ENCODE measurements around the gene CDK2AP2. TPM values are rescaled to one million over a fixed set of nuclear protein-coding genes. Genes with fewer than 3 reads are reported as not detected.

CDK2AP2 gene
- polyA plus RNA-seq, 4 donors = 80.0 to 108 (median 97.5) TPM

DNA sequence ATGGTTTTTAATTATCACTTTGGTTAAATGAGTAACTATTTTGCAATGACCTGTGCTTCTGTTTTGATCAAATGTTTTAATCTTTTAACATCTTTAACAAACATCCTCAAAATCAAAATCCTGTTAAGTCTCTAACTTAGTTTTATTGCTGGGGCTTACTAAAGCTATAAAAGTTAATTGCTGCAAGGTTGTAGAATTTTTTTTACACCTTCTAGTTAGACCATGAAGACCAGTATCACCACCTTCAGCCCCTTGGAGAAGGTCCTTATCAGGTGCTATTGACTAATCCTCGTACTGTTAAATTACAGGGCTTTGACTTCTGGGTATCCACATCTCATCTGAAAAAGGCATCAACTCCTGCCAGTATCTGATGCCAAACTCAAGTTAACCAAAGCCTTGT, 27.6 kb upstream of the CDK2AP2 start:
- Histone ChIP-seq H3K4me3 (ENCODE audit: low read depth in 1 of 3, low read length in 3 of 3) (no peak overlapping the region), H3K27me3 (ENCODE audit: control insufficient read depth in 3 of 3, insufficient read depth in 3 of 3, low read length in 3 of 3) (no peaks in the 10 kb centered on the region), H3K36me3 (ENCODE audit: control insufficient read depth in 3 of 3, insufficient read depth in 2 of 3, low read depth in 1 of 3, low read length in 3 of 3) (no peaks in the 10 kb centered on the region), H3K9me3 (ENCODE audit: control insufficient read depth in 2 of 2, insufficient read depth in 1 of 2, low read depth in 1 of 2, low read length in 1 of 2) (peaks cover 0 to 14% of the 10 kb centered on the region in 2 donors), H3K27ac (ENCODE audit: low read depth in 1 of 3, low read length in 2 of 3) (peak overlapping the region in 1 of 3 donors; percentile 34), H3K4me1 (ENCODE audit: control insufficient read depth in 3 of 3, insufficient read depth in 2 of 3, low read depth in 1 of 3, low read length in 2 of 3) (peaks cover 0 to 11% (median 0%) of the 10 kb centered on the region in 3 donors)
- no peak for FAIRE-seq
- 18 to 60% (median 35%) methylated on average over 1 of the region's 1 CpG for WGBS, 3 donors
- peak; percentile 26 to 68 for DNase-seq

DNA sequence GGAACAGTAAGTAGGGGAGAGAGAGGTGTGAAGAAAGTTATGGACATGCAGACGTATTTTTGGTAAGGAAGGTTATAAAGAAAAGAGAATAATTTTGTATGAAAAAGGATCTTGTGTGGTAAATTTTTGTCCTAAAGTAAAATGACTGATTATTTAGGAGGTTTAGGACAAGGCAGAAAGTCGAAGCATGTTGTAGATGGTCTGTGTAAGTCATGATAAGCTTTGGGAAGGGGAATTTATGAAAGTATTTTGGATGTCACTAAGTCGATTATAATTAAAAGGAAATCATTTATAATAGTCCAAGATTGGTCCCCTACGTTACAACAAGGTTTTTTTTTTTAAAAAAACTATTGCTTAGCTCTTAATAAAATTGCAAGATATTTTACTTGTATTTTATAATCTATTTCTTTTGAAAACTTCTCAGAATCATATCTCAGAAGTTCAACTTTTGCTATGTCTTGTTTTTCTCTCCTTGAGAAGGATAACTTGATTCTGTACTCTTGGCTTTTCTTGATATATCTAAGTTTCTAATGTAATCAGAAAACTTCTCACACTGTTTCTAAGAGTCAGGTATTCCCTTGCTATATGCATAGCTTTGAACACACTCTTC, 26.2 kb upstream of the CDK2AP2 start:
- Histone ChIP-seq H3K4me1 (ENCODE audit: control insufficient read depth in 3 of 3, insufficient read depth in 2 of 3, low read depth in 1 of 3, low read length in 2 of 3) (peaks cover 0 to 11% (median 0%) of the 10 kb centered on the region in 3 donors), H3K4me3 (ENCODE audit: low read depth in 1 of 3, low read length in 3 of 3) (no peak overlapping the region), H3K27ac (ENCODE audit: low read depth in 1 of 3, low read length in 2 of 3) (no peak overlapping the region), H3K36me3 (ENCODE audit: control insufficient read depth in 3 of 3, insufficient read depth in 2 of 3, low read depth in 1 of 3, low read length in 3 of 3) (no peaks in the 10 kb centered on the region), H3K27me3 (ENCODE audit: control insufficient read depth in 3 of 3, insufficient read depth in 3 of 3, low read length in 3 of 3) (no peaks in the 10 kb centered on the region), H3K9me3 (ENCODE audit: control insufficient read depth in 2 of 2, insufficient read depth in 1 of 2, low read depth in 1 of 2, low read length in 1 of 2) (peaks cover 0 to 14% of the 10 kb centered on the region in 2 donors)
- DNase-seq = no peak
- 41 to 43% (median 41%) methylated on average over 4 of the region's 4 CpGs for WGBS, 3 donors
- FAIRE-seq = no peak

DNA sequence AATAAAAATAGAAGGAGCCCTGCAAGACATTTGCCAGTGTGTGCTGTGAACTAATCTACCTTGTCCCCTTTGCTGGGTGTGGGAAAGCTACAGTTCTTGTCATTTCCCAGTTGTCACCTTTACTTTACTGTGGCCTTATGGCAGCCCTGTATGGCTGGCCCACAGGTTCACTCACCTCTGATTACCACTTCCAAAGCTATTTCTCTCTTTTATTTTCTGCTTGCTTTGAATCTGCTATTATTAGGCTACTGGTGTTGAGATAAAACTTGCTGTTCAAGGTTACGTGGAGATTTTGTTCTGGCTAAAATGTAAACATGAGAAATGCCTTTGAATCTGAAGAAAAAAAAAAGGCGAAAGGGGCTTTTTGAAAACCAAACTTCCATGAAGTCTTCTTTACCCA, 24.9 kb upstream of the CDK2AP2 start:
- peak overlapping the region in 1 of 3 donors; percentile 15 for H3K27ac ChIP-seq (ENCODE audit: low read depth in 1 of 3, low read length in 2 of 3)
- peaks cover 0 to 11% (median 0%) of the 10 kb centered on the region in 3 donors for H3K4me1 ChIP-seq (ENCODE audit: control insufficient read depth in 3 of 3, insufficient read depth in 2 of 3, low read depth in 1 of 3, low read length in 2 of 3)
- FAIRE-seq (no peak), DNase-seq (no peak)
- no peaks in the 10 kb centered on the region for H3K36me3 ChIP-seq (ENCODE audit: control insufficient read depth in 3 of 3, insufficient read depth in 2 of 3, low read depth in 1 of 3, low read length in 3 of 3)
- H3K27me3 ChIP-seq (ENCODE audit: control insufficient read depth in 3 of 3, insufficient read depth in 3 of 3, low read length in 3 of 3) = no peaks in the 10 kb centered on the region
- H3K4me3 ChIP-seq (ENCODE audit: low read depth in 1 of 3, low read length in 3 of 3) = no peak overlapping the region
- peaks cover 0 to 14% of the 10 kb centered on the region in 2 donors for H3K9me3 ChIP-seq (ENCODE audit: control insufficient read depth in 2 of 2, insufficient read depth in 1 of 2, low read depth in 1 of 2, low read length in 1 of 2)
- 74 to 84% (median 78%) methylated on average over 2 of the region's 2 CpGs for WGBS, 3 donors

DNA sequence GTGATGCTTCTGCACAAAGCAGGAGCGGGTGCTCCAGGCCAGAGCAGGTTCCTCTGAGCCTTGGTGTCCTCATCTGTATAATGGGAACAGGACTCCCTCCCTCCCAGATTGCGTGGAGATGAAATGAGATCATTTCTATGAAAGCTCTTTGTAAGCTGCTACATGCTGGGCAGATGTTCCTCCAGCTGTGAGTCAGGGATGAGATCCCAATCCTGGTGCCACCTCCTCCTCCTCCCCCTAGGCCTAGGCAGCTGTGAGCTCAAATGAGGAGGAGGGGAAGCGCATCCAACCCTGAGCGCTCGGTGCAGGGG, 22.3 kb upstream of the CDK2AP2 start:
- Histone ChIP-seq H3K9me3 (ENCODE audit: control insufficient read depth in 2 of 2, insufficient read depth in 1 of 2, low read depth in 1 of 2, low read length in 1 of 2) (peaks cover 0 to 14% of the 10 kb centered on the region in 2 donors), H3K27ac (ENCODE audit: low read depth in 1 of 3, low read length in 2 of 3) (no peak overlapping the region), H3K27me3 (ENCODE audit: control insufficient read depth in 3 of 3, insufficient read depth in 3 of 3, low read length in 3 of 3) (no peaks in the 10 kb centered on the region), H3K4me3 (ENCODE audit: low read depth in 1 of 3, low read length in 3 of 3) (no peak overlapping the region), H3K36me3 (ENCODE audit: control insufficient read depth in 3 of 3, insufficient read depth in 2 of 3, low read depth in 1 of 3, low read length in 3 of 3) (no peaks in the 10 kb centered on the region), H3K4me1 (ENCODE audit: control insufficient read depth in 3 of 3, insufficient read depth in 2 of 3, low read depth in 1 of 3, low read length in 2 of 3) (peaks cover 0 to 10% (median 4%) of the 10 kb centered on the region in 3 donors)
- WGBS, 3 donors = 82 to 97% (median 87%) methylated on average over 5 of the region's 5 CpGs
- FAIRE-seq = no peak
- no peak for DNase-seq

DNA sequence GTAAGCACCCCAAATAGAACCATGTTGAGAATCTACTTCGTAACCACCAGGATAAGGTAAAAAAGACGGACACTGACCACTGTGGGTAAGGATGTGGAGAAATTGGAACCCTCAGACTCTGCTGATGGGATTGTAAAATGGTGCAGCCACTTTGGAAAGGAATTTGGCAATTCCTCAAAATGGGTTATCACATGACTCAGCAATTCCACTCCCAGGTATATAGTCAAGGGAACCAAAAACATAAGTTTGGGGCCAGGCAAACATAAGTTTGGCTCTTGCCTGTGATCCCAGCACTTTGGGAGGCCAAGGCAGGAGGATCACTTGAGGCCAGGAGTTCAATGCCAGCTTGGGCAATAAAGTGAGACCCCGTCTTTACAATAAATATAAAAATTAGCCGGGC, 20.4 kb upstream of the CDK2AP2 start:
- Histone ChIP-seq H3K27ac (ENCODE audit: low read depth in 1 of 3, low read length in 2 of 3) (no peak overlapping the region), H3K27me3 (ENCODE audit: control insufficient read depth in 3 of 3, insufficient read depth in 3 of 3, low read length in 3 of 3) (no peaks in the 10 kb centered on the region), H3K9me3 (ENCODE audit: control insufficient read depth in 2 of 2, insufficient read depth in 1 of 2, low read depth in 1 of 2, low read length in 1 of 2) (peaks cover 0 to 1% of the 10 kb centered on the region in 2 donors), H3K4me1 (ENCODE audit: control insufficient read depth in 3 of 3, insufficient read depth in 2 of 3, low read depth in 1 of 3, low read length in 2 of 3) (peaks cover 0 to 17% (median 4%) of the 10 kb centered on the region in 3 donors), H3K4me3 (ENCODE audit: low read depth in 1 of 3, low read length in 3 of 3) (no peak overlapping the region), H3K36me3 (ENCODE audit: control insufficient read depth in 3 of 3, insufficient read depth in 2 of 3, low read depth in 1 of 3, low read length in 3 of 3) (no peaks in the 10 kb centered on the region)
- DNase-seq = no peak
- WGBS, 3 donors = 94 to 97% (median 95%) methylated on average over 4 of the region's 4 CpGs
- no peak for FAIRE-seq

DNA sequence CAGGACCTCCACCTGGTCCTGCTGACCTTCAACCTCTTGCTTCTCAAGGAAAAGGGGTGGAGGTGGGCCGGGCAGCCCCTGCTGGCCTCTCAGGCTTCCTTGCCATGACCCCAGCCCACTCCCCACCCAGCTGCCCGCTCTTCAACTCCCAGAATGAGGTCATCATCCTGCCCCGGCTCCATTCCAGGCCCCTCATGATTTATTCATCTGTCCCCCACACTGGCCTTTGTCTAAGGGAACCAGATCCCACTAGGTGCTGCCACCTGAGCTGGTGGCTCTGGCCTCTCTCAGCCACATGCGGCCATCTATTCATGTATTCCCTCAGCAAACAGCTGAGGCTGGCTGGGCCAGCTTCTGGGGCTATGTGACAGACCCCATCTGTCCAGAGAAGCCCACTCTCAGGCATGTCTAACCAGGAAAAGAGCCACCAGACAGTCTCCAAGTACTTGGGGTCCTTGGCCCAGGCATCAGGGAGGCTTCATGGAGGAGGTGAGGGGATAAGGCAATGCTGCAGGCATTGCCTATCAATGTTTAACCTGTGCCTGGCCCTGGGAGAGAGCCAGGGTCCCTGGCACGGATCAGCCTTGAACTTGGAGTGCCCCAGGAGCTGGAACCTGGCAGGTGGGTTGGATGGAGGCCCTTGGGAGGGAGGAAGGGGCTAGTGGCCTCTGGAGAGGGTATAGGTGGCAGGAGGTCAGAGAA, 17.5 kb upstream of the CDK2AP2 start:
- H3K27me3 ChIP-seq (ENCODE audit: control insufficient read depth in 3 of 3, insufficient read depth in 3 of 3, low read length in 3 of 3) = no peaks in the 10 kb centered on the region
- H3K4me1 ChIP-seq (ENCODE audit: control insufficient read depth in 3 of 3, insufficient read depth in 2 of 3, low read depth in 1 of 3, low read length in 2 of 3) = peaks cover 0 to 17% (median 4%) of the 10 kb centered on the region in 3 donors
- no peak overlapping the region for H3K27ac ChIP-seq (ENCODE audit: low read depth in 1 of 3, low read length in 2 of 3)
- H3K36me3 ChIP-seq (ENCODE audit: control insufficient read depth in 3 of 3, insufficient read depth in 2 of 3, low read depth in 1 of 3, low read length in 3 of 3) = no peaks in the 10 kb centered on the region
- DNase-seq (no peak), FAIRE-seq (no peak)
- no peak overlapping the region for H3K4me3 ChIP-seq (ENCODE audit: low read depth in 1 of 3, low read length in 3 of 3)
- WGBS, 3 donors = 66 to 71% (median 69%) methylated on average over 5 of the region's 5 CpGs
- no peaks in the 10 kb centered on the region for H3K9me3 ChIP-seq (ENCODE audit: control insufficient read depth in 2 of 2, insufficient read depth in 1 of 2, low read depth in 1 of 2, low read length in 1 of 2)

DNA sequence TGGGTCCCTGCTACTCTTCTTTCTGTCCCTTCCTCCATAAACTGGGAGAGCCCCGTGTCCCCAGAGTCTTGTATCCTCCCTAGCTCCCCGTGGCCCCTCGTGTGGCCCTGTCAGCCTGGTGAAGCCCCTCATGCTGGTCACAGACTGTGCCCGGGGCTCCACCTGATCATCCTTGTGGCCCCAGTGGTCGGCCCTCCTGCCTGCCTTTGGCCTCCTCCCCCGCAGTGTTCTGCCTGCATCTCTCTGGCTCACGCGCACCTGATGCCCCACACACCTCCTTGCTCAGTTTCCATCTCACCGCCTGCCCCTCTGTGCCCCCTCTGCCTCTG, 16.5 kb upstream of the CDK2AP2 start:
- FAIRE-seq (no peak), DNase-seq (no peak)
- 79 to 92% (median 88%) methylated on average over 8 to 9 of the region's 9 CpGs for WGBS, 3 donors
- H3K27ac ChIP-seq (ENCODE audit: low read depth in 1 of 3, low read length in 2 of 3) = no peak overlapping the region
- no peaks in the 10 kb centered on the region for H3K27me3 ChIP-seq (ENCODE audit: control insufficient read depth in 3 of 3, insufficient read depth in 3 of 3, low read length in 3 of 3)
- H3K36me3 ChIP-seq (ENCODE audit: control insufficient read depth in 3 of 3, insufficient read depth in 2 of 3, low read depth in 1 of 3, low read length in 3 of 3) = no peaks in the 10 kb centered on the region
- H3K4me1 ChIP-seq (ENCODE audit: control insufficient read depth in 3 of 3, insufficient read depth in 2 of 3, low read depth in 1 of 3, low read length in 2 of 3) = peaks cover 0 to 17% (median 4%) of the 10 kb centered on the region in 3 donors
- no peaks in the 10 kb centered on the region for H3K9me3 ChIP-seq (ENCODE audit: control insufficient read depth in 2 of 2, insufficient read depth in 1 of 2, low read depth in 1 of 2, low read length in 1 of 2)
- H3K4me3 ChIP-seq (ENCODE audit: low read depth in 1 of 3, low read length in 3 of 3) = no peak overlapping the region

DNA sequence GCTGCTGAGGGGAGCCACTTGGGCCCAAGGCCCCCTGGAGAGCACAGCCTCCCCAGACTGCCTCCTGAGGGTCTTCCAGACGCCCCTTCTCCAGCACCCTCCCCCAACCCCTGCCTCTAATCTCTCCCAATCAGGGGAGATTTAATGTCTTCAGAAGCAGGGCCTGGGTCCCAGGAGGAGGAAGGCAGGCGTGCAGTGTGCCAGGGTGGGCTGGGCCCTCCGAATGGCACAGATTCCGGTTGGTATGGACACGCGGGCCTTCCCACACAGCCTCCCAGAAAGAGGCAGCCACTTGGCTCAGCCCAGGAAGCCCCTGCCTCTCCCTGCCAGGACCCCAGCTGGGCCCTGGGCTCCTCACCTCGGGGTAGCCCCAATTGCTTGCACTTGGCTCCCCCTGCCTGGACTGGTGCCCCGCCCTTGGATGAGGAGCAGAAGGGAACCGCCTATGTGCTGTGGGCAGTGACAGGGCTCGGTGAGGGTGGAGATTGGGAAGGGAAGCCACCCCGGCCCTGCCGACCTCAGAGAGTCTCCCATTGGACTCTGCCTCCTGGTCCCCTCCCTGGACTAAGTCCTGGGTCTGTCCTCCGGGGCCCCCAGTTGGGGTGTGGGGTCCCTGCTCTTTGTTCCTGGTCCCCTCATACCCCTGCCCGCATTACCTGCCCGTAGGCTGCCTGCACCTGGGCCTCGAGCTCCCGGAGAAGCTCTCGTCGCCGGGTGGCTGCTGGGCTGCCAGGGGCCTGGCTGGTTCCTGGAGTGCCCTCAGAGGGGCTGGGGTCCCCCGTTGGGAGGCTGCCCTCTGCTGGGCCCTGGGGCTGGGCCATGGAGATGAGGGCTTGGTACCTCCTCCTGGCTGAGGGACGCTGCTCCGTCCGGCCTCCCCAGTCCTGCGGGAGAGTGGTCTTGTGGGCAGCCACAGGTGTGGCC, 15.9 kb upstream of the CDK2AP2 start:
- no peaks in the 10 kb centered on the region for H3K36me3 ChIP-seq (ENCODE audit: control insufficient read depth in 3 of 3, insufficient read depth in 2 of 3, low read depth in 1 of 3, low read length in 3 of 3)
- FAIRE-seq = no peak
- no peaks in the 10 kb centered on the region for H3K27me3 ChIP-seq (ENCODE audit: control insufficient read depth in 3 of 3, insufficient read depth in 3 of 3, low read length in 3 of 3)
- no peak overlapping the region for H3K4me3 ChIP-seq (ENCODE audit: low read depth in 1 of 3, low read length in 3 of 3)
- no peaks in the 10 kb centered on the region for H3K9me3 ChIP-seq (ENCODE audit: control insufficient read depth in 2 of 2, insufficient read depth in 1 of 2, low read depth in 1 of 2, low read length in 1 of 2)
- no peak for DNase-seq
- WGBS, 3 donors = 64 to 76% (median 70%) methylated on average over 25 of the region's 25 CpGs
- H3K4me1 ChIP-seq (ENCODE audit: control insufficient read depth in 3 of 3, insufficient read depth in 2 of 3, low read depth in 1 of 3, low read length in 2 of 3) = peaks cover 0 to 17% (median 4%) of the 10 kb centered on the region in 3 donors
- H3K27ac ChIP-seq (ENCODE audit: low read depth in 1 of 3, low read length in 2 of 3) = no peak overlapping the region
